Heart right ventricle (tissue), 16 donors: ENCODE results near the gene ATP13A5. TPM values are rescaled to one million over a fixed set of nuclear protein-coding genes. Genes with fewer than 3 reads are reported as not detected.

Source experiments
- ATAC-seq, 8 donors: fragments of 200-7000 bp; cut with Tn5 transposase; one replicate each; pipeline ENCODE4 v1.9.1; 2020; ENCODE audit warnings: mild to moderate bottlenecking in 8 of 8, moderate library complexity in 8 of 8, moderate number of reproducible peaks in 1 of 8
- DNase-seq, 2 donors: peaks; one replicate each; pipeline ENCODE4 v3.0.0-alpha.2; 2020
- H3K27ac ChIP-seq, 10 donors: fragments of 200-600 bp; sonication (generic) in 2 of 10; one replicate each; pipeline versions ENCODE4 v1.5.0 to v1.8.0; 2020 to 2022; ENCODE audit warnings: mild to moderate bottlenecking in 3 of 10
- H3K27me3 ChIP-seq, 7 donors: fragments of 200-600 bp; one replicate each; pipeline ENCODE4 v1.8.0; 2021 to 2022; ENCODE audit warnings: mild to moderate bottlenecking in 2 of 7
- H3K36me3 ChIP-seq, 9 donors: fragments of 200-600 bp; sonication (generic) in 1 of 9; one replicate each; pipeline versions ENCODE4 v1.5.0 to v1.8.0; 2020 to 2022; ENCODE audit warnings: mild to moderate bottlenecking in 2 of 9
- H3K4me1 ChIP-seq, 9 donors: fragments of 200-600 bp; sonication (generic) in 1 of 9; one replicate each; pipeline versions ENCODE4 v1.5.0 to v1.8.0; 2020 to 2022; ENCODE audit warnings: mild to moderate bottlenecking in 4 of 9
- H3K4me3 ChIP-seq, 10 donors: fragments of 200-600 bp; sonication (generic) in 2 of 10; one replicate each; pipeline versions ENCODE4 v1.5.0 to v1.8.0; 2020 to 2022; ENCODE audit warnings: mild to moderate bottlenecking in 7 of 10, moderate library complexity in 2 of 10
- H3K9me3 ChIP-seq, 11 donors: fragments of 200-600 bp in 10 of 11; sonication (generic) in 2 of 11; one replicate each; pipeline versions ENCODE4 v1.5.0 to v1.8.0; 2013 to 2022; ENCODE audit warnings: mild to moderate bottlenecking in 2 of 11, control low read depth in 1 of 11, moderate library complexity in 1 of 11
- WGBS, 2 donors: extraction: QIAGEN DNeasy Blood & Tissue Kit; methylation state at CpG; one replicate each; pipeline ENCODE4 v1.1.7; 2013; ENCODE audit warnings: inconsistent platforms in 1 of 2; 5-methylcytosine and 5-hydroxymethylcytosine counted together
- intact Hi-C, 10 donors: fragments of 100-400 bp; cut with DNase I; formaldehyde crosslinking; loops; one replicate each; pipeline versions ENCODE4 v1.11.1 to v1.14.2; 2022
- polyA plus RNA-seq, 2 donors: library from polyadenylated mRNA; stranded (reverse); fragments of 200-250 nt; gene quantifications; one replicate each; pipeline ENCODE4 v1.2.3, GENCODE V29; 2013
- total RNA-seq, 10 donors: library from RNA; stranded (reverse); fragmentation: NEBNext Ultra II Directional in 3 of 10; extraction: Animal tissue kit (Norgen Biotek cat#: 25700) in 3 of 10; gene quantifications; one replicate each; pipeline versions ENCODE4 v1.2.1 to v1.2.4, GENCODE V29; 2021 to 2023
- TF ChIP-seq, protein P1 (sequence below), 9 donors: fragments of 200-600 bp; sonication (generic) in 2 of 9; IDR thresholded peaks; one replicate each; pipeline versions ENCODE4 v1.5.0 to v1.8.0; 2021 to 2022; ENCODE audit warnings: antibody characterized with exemption in 9 of 9, mild to moderate bottlenecking in 5 of 9, moderate library complexity in 1 of 9
- donor health status: Arrhythmogenic right ventricular cardiomyopathy.
- donor health status: ischemic (EF 13 %, LVEDD 7.1; RV severe dilation, severe dysfunction).
- donor health status: healthy with polysubstance abuse.
- donor health status: DM: no; HTN: yes; CAD: no.
- donor health status: DM: no; HTN: no; CAD: no.
- donor health status: ischemic (EF 25% LVEDD 6.9; RV normal size, moderate dysfunction).
- donor health status: ischemic (EF 25% LVEDD 5.7; RV mildly dilated, moderate dysfunction).
- donor health status: healthy.
- donor health status: DM: yes; HTN: yes; CAD: no.
- donor health status: Ischemic cardiomyopathy.
- donor health status: ischemic (EF 35%, LVEDD 5.7; RV mildly dilated, moderate dysfunction).
- donor health status: nonischemic (EF 11% LVEDD 7.7; RV severe dilation, severe dysfunction).
- donor health status: DM: yes; HTN: yes; CAD: no.
- donor health status: PGD.
- donor health status: ischemic (EF 29% LVEDD 5.4; RV normal size, mild dysfunction).
- donor health status: nonischemic (EF 23%, LVEDD 6.1; RV moderate dilation, normal function).

Gene ATP13A5
- total and polyA plus RNA-seq, 12 donors: 0.06 TPM; not detected in 11

- no peaks in the 10 kb centered on the region for H3K36me3 ChIP-seq
- DNase-seq (no peak), ATAC-seq (no peak)
- WGBS, 2 donors: 69 to 82% methylated on average over 6 of the region's 6 CpGs
- H3K9me3 ChIP-seq: no peaks in the 10 kb centered on the region
- intact Hi-C loops: no loop called here
- H3K4me3 ChIP-seq: no peak overlapping the region
- TF ChIP-seq, protein P1, sequence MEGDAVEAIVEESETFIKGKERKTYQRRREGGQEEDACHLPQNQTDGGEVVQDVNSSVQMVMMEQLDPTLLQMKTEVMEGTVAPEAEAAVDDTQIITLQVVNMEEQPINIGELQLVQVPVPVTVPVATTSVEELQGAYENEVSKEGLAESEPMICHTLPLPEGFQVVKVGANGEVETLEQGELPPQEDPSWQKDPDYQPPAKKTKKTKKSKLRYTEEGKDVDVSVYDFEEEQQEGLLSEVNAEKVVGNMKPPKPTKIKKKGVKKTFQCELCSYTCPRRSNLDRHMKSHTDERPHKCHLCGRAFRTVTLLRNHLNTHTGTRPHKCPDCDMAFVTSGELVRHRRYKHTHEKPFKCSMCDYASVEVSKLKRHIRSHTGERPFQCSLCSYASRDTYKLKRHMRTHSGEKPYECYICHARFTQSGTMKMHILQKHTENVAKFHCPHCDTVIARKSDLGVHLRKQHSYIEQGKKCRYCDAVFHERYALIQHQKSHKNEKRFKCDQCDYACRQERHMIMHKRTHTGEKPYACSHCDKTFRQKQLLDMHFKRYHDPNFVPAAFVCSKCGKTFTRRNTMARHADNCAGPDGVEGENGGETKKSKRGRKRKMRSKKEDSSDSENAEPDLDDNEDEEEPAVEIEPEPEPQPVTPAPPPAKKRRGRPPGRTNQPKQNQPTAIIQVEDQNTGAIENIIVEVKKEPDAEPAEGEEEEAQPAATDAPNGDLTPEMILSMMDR (IDR thresholded peaks at IDR 0.05): no peak
- no peaks in the 10 kb centered on the region for H3K4me1 ChIP-seq
- H3K27ac ChIP-seq: no peak overlapping the region
- peaks cover 0 to 6% (median 0%) of the 10 kb centered on the region in 7 donors for H3K27me3 ChIP-seq
Observed at GRCh38 chr3:193231201-193231600, 147.4 kb downstream of the ATP13A5 start.

DNA sequence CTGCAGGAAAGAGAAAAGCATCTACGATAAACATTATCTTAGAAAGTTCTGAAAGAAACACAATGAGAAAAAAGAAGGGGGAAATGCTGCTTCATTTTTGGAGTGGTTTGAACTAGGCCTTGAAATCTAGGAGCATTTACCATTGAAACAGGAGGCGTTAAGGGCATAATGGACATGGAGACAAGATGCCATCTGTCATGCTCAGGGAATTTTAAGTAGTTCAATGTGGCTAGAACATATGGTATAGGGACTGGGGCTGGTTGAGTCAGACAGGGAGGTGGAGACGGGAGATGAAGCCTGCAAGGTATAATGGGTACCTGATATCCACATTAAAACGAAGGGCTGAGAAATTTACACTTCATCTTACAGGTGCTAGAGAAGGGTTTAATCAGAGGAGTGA, 147.9 kb downstream of the ATP13A5 start:
- TF ChIP-seq, protein P1 (IDR thresholded peaks at IDR 0.05): no peak
- DNase-seq (no peak), ATAC-seq (no peak)
- no peaks in the 10 kb centered on the region for H3K9me3 ChIP-seq
- no peaks in the 10 kb centered on the region for H3K36me3 ChIP-seq
- intact Hi-C loops: no loop called here
- no peak overlapping the region for H3K27ac ChIP-seq
- no peaks in the 10 kb centered on the region for H3K4me1 ChIP-seq
- H3K4me3 ChIP-seq: no peak overlapping the region
- H3K27me3 ChIP-seq: peaks cover 0 to 6% (median 0%) of the 10 kb centered on the region in 7 donors
- 84% methylated on average over 4 of the region's 4 CpGs for WGBS, 2 donors

DNA sequence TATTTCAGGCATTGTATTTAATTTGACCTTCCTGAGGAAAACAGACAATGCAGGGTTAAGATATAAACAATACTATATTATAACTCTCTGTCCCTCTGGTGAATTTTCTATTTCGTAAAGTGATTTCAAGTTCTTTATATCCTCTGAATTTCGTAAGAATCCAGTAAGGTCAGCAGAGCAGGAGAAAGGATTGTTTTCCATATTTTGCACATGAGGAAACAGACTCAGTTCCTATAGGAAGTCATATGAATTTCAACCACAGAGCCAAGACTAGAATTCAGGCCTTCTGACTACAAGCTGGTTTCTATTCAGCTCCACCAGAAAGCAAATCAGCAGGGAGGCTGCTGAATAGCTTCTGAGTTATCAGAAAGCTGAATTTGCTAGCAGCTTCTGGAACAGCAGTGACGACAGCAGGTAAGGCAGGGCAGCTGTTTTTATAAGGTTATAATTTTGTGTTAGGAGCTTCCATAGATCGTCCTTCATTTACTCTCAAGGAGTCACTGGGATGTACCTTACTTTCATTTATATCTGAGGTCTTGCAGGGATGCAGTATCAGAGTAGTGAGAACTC, 148.6 kb downstream of the ATP13A5 start:
- DNase-seq: no peak
- no peak overlapping the region for H3K4me3 ChIP-seq
- H3K4me1 ChIP-seq: no peaks in the 10 kb centered on the region
- intact Hi-C loops: no loop called here
- no peaks in the 10 kb centered on the region for H3K9me3 ChIP-seq
- H3K36me3 ChIP-seq: no peaks in the 10 kb centered on the region
- no peak overlapping the region for H3K27ac ChIP-seq
- ATAC-seq: no peak
- TF ChIP-seq, protein P1 (IDR thresholded peaks at IDR 0.05): no peak
- H3K27me3 ChIP-seq: peaks cover 0 to 6% (median 0%) of the 10 kb centered on the region in 7 donors
- 74 to 77% methylated on average over 4 of the region's 4 CpGs for WGBS, 2 donors

GRCh38 chr3:193228206-193228605, 150.3 kb downstream of the ATP13A5 start:
- 89 to 97% methylated on average over 6 of the region's 6 CpGs for WGBS, 2 donors
- Histone ChIP-seq H3K9me3 (no peaks in the 10 kb centered on the region), H3K27ac (no peak overlapping the region), H3K4me1 (no peaks in the 10 kb centered on the region), H3K27me3 (peaks cover 0 to 6% (median 0%) of the 10 kb centered on the region in 7 donors), H3K4me3 (no peak overlapping the region), H3K36me3 (no peaks in the 10 kb centered on the region)
- intact Hi-C loops: no loop called here
- DNase-seq (no peak), ATAC-seq (no peak)
- TF ChIP-seq, protein P1 (IDR thresholded peaks at IDR 0.05): no peak
